OCI-LY1 (cell line): ENCODE measurements around the gene KIAA1328.

Experiments used
- CTCF ChIP-seq: fragments of 200-600 bp; sonication (generic), shearing (Covaris generic); IDR thresholded peaks from 2 replicates; pipeline ENCODE4 v1.5.1; 2017; ENCODE audit warnings: mild to moderate bottlenecking, antibody characterized with exemption, low read length, moderate library complexity, mixed read lengths
- EZH2 ChIP-seq: fragments of 200-600 bp; sonication (generic), shearing (Covaris generic); IDR thresholded peaks from 2 replicates; pipeline ENCODE4 v1.8.0; 2017; ENCODE audit warnings: borderline replicate concordance, mixed run types, mild to moderate bottlenecking, antibody characterized with exemption, low read length, moderate library complexity, mixed read lengths

GRCh38 chr18:36950282-36950681 is 121.4 kb downstream of the KIAA1328 start:
- TF ChIP-seq EZH2: no peak
- no peak for TF ChIP-seq CTCF
